Ishikawa (cell line): Measurements from ENCODE around the gene SYP.

Experiments
- CEBPB ChIP-seq: IDR thresholded peaks from 2 replicates; pipeline ENCODE4 v1.6.1; 2012
- EP300 ChIP-seq: IDR thresholded peaks from 2 replicates; pipeline ENCODE4 v1.6.1; 2012; ENCODE audit warnings: borderline replicate concordance

- TF ChIP-seq EP300 (no peak), CEBPB (no peak)
These were observed 5.5 kb upstream of the SYP start for GRCh38 chrX:49205443-49205842.
